Panc1 (cell line): Measurements from ENCODE around the gene LY6G6D.
A peak's percentile ranks its signal among the peaks of the same experiment; 100 is the strongest.

Experiments
- POLR2AphosphoS5 ChIP-seq: IDR thresholded peaks from 2 replicates; pipeline ENCODE4 v1.6.1; 2012; ENCODE audit warnings: mild to moderate bottlenecking, low read depth, low read length, moderate library complexity
- TF ChIP-seq, protein P1 (sequence below): fragments of 450-650 bp; IDR thresholded peaks from 2 replicates; pipeline ENCODE4 v1.5.1; 2017; ENCODE audit warnings: mild to moderate bottlenecking

DNA sequence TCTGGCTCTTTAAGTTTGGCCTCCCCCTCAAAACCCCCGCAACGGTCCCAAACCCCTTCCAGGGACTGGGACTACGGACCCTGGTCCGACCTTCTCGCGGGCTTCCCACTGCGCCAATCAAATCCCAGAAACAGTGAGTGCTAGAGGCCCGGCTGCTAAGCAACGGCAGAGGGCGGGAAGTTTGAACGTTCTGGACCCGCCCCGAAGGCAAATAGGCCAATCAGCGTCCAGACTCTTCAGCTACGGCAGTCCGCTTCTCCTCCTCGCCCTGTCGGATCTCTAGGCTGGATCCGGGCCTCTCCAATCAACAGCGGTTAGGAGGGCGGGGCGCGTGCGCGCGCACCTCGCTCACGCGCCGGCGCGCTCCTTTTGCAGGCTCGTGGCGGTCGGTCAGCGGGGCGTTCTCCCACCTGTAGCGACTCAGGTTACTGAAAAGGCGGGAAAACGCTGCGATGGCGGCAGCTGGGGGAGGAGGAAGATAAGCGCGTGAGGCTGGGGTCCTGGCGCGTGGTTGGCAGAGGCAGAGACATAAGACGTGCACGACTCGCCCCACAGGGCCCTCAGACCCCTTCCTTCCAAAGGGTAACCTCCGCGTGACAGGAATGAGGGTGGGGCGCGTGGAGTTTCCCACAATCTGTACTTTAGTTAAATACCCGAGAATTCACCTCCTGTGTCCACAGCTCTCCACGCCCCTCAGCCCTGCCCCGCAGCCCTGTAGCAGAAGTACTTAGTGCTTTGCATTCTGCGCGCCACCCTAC, 24.7 kb downstream of the LY6G6D start, which contains the start of gene MSH5:
- TF ChIP-seq, protein P1, sequence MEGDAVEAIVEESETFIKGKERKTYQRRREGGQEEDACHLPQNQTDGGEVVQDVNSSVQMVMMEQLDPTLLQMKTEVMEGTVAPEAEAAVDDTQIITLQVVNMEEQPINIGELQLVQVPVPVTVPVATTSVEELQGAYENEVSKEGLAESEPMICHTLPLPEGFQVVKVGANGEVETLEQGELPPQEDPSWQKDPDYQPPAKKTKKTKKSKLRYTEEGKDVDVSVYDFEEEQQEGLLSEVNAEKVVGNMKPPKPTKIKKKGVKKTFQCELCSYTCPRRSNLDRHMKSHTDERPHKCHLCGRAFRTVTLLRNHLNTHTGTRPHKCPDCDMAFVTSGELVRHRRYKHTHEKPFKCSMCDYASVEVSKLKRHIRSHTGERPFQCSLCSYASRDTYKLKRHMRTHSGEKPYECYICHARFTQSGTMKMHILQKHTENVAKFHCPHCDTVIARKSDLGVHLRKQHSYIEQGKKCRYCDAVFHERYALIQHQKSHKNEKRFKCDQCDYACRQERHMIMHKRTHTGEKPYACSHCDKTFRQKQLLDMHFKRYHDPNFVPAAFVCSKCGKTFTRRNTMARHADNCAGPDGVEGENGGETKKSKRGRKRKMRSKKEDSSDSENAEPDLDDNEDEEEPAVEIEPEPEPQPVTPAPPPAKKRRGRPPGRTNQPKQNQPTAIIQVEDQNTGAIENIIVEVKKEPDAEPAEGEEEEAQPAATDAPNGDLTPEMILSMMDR: no peak
- peak; percentile 76 for TF ChIP-seq POLR2AphosphoS5
